Tibial artery (tissue), 4 donors: ENCODE data around the gene B3GNT5.
A peak's percentile ranks its signal among the peaks of the same experiment; 100 is the strongest.

Experiments
- DNase-seq, 2 donors: peaks; one replicate each; pipeline ENCODE4 v3.0.0-alpha.2; 2019
- H3K27ac ChIP-seq, 2 donors: fragments of 200-600 bp; sonication (generic) in 1 of 2; 1 replicate in 1 of 2; 2 replicates in 1 of 2; pipeline ENCODE4 v1.5.1; 2018 to 2019; ENCODE audit warnings: mild to moderate bottlenecking in 1 of 2
- H3K27me3 ChIP-seq, 2 donors: fragments of 200-600 bp; sonication (generic) in 1 of 2; one replicate each; pipeline versions ENCODE4 v1.5.1 to v1.6.0; 2016 to 2019
- H3K36me3 ChIP-seq, 3 donors: fragments of 200-600 bp; sonication (generic) in 2 of 3; one replicate each; pipeline ENCODE4 v1.5.1; 2016 to 2019; ENCODE audit warnings: mild to moderate bottlenecking in 2 of 3
- H3K4me1 ChIP-seq, 4 donors: fragments of 200-600 bp; sonication (generic) in 2 of 4; 1 replicate in 3 of 4; 2 replicates in 1 of 4; pipeline ENCODE4 v1.5.1; 2016 to 2019
- H3K4me3 ChIP-seq, 2 donors: fragments of 200-600 bp; sonication (generic) in 1 of 2; 1 replicate in 1 of 2; 2 replicates in 1 of 2; pipeline ENCODE4 v1.5.1; 2018 to 2019; ENCODE audit warnings: mild to moderate bottlenecking in 2 of 2
- H3K9me3 ChIP-seq, 3 donors: fragments of 200-600 bp; sonication (generic) in 1 of 3; one replicate each; pipeline ENCODE4 v1.5.1; 2016 to 2019
- intact Hi-C: fragments of 100-400 bp; cut with DNase I; formaldehyde crosslinking; loops from one replicate; pipeline ENCODE4 v1.15.0; 2023; ENCODE audit warnings: low total_unique reads
- TF ChIP-seq, protein P1 (sequence below), 2 experiments: fragments of 200-600 bp in 1 of 2; fragments of 450-650 bp in 1 of 2; IDR thresholded peaks; one replicate each; pipeline ENCODE4 v1.5.1; 2017 to 2019; ENCODE audit warnings: antibody characterized with exemption in 2 of 2, mild to moderate bottlenecking in 1 of 2, moderate library complexity in 1 of 2

B3GNT5 gene

DNA sequence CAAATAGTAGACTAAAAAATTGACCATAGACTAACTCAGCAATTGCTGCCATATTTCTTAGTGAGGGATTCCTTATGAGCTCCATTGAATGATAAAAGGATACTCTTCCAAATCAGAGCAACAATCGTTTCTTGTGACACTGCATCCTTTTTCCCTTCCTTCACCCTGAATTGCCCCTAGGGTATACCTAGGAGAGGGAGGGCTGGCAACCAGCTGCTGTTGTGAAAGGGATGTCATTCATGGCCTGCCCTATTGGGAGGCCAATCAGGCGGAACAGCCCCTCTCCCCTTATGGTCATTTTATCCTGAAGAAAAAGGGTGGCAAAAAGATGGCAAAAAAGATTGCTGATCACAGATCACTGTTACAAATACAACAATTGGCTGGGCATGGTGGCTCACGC is 26.3 kb downstream of the B3GNT5 start:
- TF ChIP-seq, protein P1, sequence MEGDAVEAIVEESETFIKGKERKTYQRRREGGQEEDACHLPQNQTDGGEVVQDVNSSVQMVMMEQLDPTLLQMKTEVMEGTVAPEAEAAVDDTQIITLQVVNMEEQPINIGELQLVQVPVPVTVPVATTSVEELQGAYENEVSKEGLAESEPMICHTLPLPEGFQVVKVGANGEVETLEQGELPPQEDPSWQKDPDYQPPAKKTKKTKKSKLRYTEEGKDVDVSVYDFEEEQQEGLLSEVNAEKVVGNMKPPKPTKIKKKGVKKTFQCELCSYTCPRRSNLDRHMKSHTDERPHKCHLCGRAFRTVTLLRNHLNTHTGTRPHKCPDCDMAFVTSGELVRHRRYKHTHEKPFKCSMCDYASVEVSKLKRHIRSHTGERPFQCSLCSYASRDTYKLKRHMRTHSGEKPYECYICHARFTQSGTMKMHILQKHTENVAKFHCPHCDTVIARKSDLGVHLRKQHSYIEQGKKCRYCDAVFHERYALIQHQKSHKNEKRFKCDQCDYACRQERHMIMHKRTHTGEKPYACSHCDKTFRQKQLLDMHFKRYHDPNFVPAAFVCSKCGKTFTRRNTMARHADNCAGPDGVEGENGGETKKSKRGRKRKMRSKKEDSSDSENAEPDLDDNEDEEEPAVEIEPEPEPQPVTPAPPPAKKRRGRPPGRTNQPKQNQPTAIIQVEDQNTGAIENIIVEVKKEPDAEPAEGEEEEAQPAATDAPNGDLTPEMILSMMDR (IDR thresholded peaks at IDR 0.05), result no peak
- Histone ChIP-seq H3K4me3 (no peak overlapping the region), H3K36me3 (no peaks in the 10 kb centered on the region), H3K4me1 (no peaks in the 10 kb centered on the region), H3K27me3 (no peaks in the 10 kb centered on the region), H3K9me3 (no peaks in the 10 kb centered on the region), H3K27ac (no peak overlapping the region)
- DNase-seq, result no peak
- intact Hi-C loops, result no loop called here

DNA sequence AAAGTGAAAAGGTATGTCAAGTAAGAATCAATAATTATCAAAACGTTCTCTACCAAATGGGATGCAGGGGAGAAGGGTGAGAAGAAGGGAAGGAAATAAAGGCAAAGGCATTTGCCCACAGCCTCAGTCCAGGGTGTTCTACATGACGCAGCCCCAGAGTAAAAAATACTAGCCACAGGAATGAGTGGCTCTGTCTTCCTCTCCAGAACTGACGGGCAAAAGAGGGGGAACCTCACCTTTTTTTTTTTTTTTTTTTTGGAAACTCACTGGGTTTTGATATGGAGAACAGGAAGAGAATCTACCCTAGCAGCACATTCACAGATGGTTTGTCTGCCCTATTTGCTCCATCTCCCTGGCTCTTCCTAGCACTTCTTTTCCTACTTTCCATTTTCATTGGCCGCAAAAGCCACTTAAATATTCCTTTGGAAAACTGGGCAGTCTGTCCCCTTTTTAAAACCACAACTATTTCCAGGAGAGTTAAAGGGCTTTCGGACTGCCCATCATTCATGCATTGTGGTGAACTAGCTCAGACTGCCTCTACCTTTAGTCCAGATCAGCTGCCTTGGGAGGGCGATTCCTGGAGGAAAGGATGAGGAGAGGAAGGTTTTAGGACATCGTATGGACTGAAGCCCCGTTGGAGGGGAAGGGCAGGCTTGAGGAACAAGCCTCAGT is 28.2 kb downstream of the B3GNT5 start:
- intact Hi-C loops, result no loop called here
- Histone ChIP-seq H3K4me1 (peaks cover 0 to 17% (median 12%) of the 10 kb centered on the region in 4 donors), H3K36me3 (no peaks in the 10 kb centered on the region), H3K27me3 (no peaks in the 10 kb centered on the region), H3K4me3 (no peak overlapping the region), H3K9me3 (no peaks in the 10 kb centered on the region), H3K27ac (no peak overlapping the region)
- TF ChIP-seq, protein P1 (IDR thresholded peaks at IDR 0.05), result no peak
- DNase-seq, result no peak

DNA sequence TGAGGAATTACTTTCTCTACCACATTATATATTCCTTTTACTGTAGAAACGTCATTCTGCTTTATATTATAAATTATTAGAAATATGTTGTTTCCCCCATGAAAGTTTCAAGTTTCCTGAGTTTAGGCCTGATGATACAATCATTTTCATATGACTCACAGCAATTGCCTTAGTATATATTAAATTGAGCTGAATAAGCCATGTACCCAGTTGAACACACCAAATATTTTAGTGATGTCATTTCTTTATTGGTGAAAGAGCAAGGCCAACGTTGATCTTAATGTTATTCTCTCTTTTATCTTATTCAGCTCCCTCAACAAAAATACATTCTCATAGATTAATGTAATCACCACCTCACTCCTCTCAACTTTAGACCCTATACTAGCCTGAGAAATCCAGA is 30.8 kb downstream of the B3GNT5 start:
- Histone ChIP-seq H3K36me3 (no peaks in the 10 kb centered on the region), H3K4me1 (peaks cover 0 to 29% (median 21%) of the 10 kb centered on the region in 4 donors), H3K4me3 (no peak overlapping the region), H3K9me3 (no peaks in the 10 kb centered on the region), H3K27ac (no peak overlapping the region), H3K27me3 (no peaks in the 10 kb centered on the region)
- intact Hi-C loops, result no loop called here
- TF ChIP-seq, protein P1 (IDR thresholded peaks at IDR 0.05), result no peak
- no peak for DNase-seq

DNA sequence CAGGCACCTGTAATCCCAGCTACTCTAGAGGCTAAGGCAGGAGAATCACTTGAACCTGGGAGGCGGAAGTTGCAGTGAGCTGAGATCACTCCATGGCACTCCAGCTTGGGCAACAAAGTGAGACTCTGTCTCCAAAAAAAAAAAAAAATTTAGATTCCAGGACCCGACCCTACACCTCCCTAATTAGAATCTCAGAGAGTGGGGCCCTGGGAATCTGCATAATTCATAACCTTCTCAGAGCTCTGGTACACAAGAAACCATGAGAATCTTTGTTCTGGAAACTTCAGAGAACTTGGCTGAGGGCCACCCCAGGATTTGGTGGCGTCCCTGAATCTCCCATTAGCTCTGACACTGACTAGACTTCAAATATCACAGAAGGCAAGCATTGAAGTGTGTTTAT is 31.5 kb downstream of the B3GNT5 start:
- intact Hi-C loops, result no loop called here
- Histone ChIP-seq H3K27ac (no peak overlapping the region), H3K4me1 (peaks cover 0 to 29% (median 21%) of the 10 kb centered on the region in 4 donors), H3K4me3 (no peak overlapping the region), H3K27me3 (no peaks in the 10 kb centered on the region), H3K9me3 (no peaks in the 10 kb centered on the region), H3K36me3 (no peaks in the 10 kb centered on the region)
- no peak for DNase-seq
- TF ChIP-seq, protein P1 (IDR thresholded peaks at IDR 0.05), result no peak

DNA sequence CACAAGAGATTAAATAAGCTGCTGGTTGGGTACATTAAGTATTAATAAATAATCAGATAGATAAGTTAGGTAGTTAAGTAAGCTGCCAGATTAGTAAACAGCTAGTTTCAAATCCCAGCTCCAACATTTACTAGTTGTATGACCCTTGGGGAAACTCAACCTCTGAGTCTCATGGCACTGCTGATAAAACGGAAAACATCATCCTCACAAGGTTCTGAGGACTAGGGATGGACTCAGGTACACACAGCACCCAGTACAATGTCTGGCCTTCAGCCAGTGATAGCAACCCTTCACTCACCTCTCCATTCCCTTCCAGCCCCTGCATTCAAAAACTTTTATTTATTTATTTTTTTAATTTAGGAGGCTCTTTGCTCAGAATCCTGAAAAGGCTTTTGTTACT is 32.3 kb downstream of the B3GNT5 start:
- H3K4me3 ChIP-seq, result no peak overlapping the region
- H3K36me3 ChIP-seq, result no peaks in the 10 kb centered on the region
- TF ChIP-seq, protein P1 (IDR thresholded peaks at IDR 0.05), result no peak
- H3K27me3 ChIP-seq, result no peaks in the 10 kb centered on the region
- intact Hi-C loops, result no loop called here
- H3K27ac ChIP-seq, result peak overlapping the region; percentile 35 to 67
- no peak for DNase-seq
- peaks cover 0 to 29% (median 21%) of the 10 kb centered on the region in 4 donors for H3K4me1 ChIP-seq
- no peaks in the 10 kb centered on the region for H3K9me3 ChIP-seq
